ENCODE measurements around the gene ACVR2B. TPM values are rescaled to one million over a fixed set of nuclear protein-coding genes. Genes with fewer than 3 reads are reported as not detected.

ACVR2B gene
- total and polyA plus RNA-seq, 2 experiments from 2014 or later = 27.9 to 98.7 TPM

DNA sequence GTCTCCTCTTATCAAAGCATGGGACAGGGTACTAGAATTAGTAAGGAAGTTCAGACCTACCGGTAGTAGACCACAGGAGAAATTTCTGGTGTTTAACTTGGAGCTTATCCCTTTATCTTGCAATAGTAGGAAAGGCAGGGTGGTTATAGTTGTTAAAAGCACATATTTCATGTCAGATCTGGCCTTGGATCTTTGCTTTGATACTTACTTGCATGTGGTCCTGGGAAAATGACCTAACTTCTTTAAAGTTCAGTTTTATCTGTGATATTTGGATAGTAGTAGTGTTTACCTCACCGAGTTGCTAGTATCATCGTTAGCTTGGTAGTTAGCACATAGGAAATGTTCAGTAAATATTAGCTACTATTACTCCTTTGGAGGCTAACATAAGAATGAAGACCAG, 57.9 kb downstream of the ACVR2B start:
- Mint-ChIP-seq H3K27ac (no peak overlapping the region), H3K4me1 (no peaks in the 10 kb centered on the region), H3K36me3 (ENCODE audit: low read depth) (peaks cover 21% of the 10 kb centered on the region), H3K27me3 (ENCODE audit: insufficient read depth, low read depth, poor library complexity) (no peaks in the 10 kb centered on the region), H3K9me3 (no peaks in the 10 kb centered on the region), H3K4me3 (no peak overlapping the region)
- Histone ChIP-seq H3K9me2 (ENCODE audit: insufficient read depth) (no peaks in the 10 kb centered on the region), H3K4me2 (no peak overlapping the region), H3K4me3 (no peak overlapping the region), H3K27ac (ENCODE audit: low read depth) (no peak overlapping the region), H3K36me3 (ENCODE audit: insufficient read depth) (0 out of 2 replicates have a peak, but pooled peaks cover 6% of the 10 kb centered on the region), H4K20me1 (replicated peaks; ENCODE audit: insufficient read depth) (peaks cover 5% of the 10 kb centered on the region; the same call in 1 of the 2 replicates), H3K4me1 (ENCODE audit: insufficient read depth) (no peaks in the 10 kb centered on the region), H3F3A (replicated peaks; ENCODE audit: low read depth) (no peaks in the 10 kb centered on the region), H3K27me3 (ENCODE audit: insufficient read depth) (no peaks in the 10 kb centered on the region), H3K79me2 (replicated peaks; ENCODE audit: insufficient read depth) (no peaks in the 10 kb centered on the region), H2AFZ (no peak overlapping the region)
- no peak for TF ChIP-seq REST (IDR thresholded peaks at IDR 0.05; ENCODE audit: unreplicated experiment)
- TF ChIP-seq EZH2phosphoT487 (IDR thresholded peaks at IDR 0.05; ENCODE audit: unreplicated experiment) = no peak
- TF ChIP-seq, protein P1, sequence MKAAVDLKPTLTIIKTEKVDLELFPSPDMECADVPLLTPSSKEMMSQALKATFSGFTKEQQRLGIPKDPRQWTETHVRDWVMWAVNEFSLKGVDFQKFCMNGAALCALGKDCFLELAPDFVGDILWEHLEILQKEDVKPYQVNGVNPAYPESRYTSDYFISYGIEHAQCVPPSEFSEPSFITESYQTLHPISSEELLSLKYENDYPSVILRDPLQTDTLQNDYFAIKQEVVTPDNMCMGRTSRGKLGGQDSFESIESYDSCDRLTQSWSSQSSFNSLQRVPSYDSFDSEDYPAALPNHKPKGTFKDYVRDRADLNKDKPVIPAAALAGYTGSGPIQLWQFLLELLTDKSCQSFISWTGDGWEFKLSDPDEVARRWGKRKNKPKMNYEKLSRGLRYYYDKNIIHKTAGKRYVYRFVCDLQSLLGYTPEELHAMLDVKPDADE (IDR thresholded peaks at IDR 0.05) = no peak
- no peak for TF ChIP-seq JUNB (IDR thresholded peaks at IDR 0.05; ENCODE audit: unreplicated experiment)
- TF ChIP-seq EZH2 (IDR thresholded peaks at IDR 0.05; ENCODE audit: low read depth, unreplicated experiment) = no peak
- TF ChIP-seq ZNF114 (CRISPR knock-in tag; IDR thresholded peaks at IDR 0.05) = no peak
- TF ChIP-seq STAT1 (IDR thresholded peaks at IDR 0.05; ENCODE audit: unreplicated experiment) = no peak
- DNase-seq (ENCODE audit: low spot score) (no peak), ATAC-seq (no peak)

DNA sequence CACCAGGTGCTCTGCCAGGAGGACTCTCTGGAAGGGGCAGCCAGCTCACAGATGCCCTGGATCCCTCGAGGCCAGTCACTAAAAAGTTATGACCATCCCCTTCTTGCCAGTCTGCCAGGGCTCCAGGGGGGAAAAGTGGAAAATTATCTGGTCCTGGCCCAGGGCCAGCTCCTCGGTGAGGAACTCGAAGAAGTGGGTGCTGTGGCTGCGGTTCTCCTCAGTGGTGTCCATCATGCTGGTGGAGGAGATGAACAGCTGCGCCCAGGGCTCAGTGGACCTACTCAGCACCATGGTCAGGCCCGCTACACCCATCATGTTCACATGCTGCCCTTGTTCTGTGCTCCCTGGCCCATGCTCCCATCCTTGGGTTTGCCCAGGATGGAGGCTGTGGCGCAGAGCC, 61.7 kb downstream of the ACVR2B start:
- Histone ChIP-seq H4K20me1 (replicated peaks; ENCODE audit: insufficient read depth) (peaks cover 5% of the 10 kb centered on the region; the same call in 1 of the 2 replicates), H2AFZ (no peak overlapping the region), H3K79me2 (replicated peaks; ENCODE audit: insufficient read depth) (no peaks in the 10 kb centered on the region), H3K4me3 (no peak overlapping the region), H3K4me1 (ENCODE audit: insufficient read depth) (peaks cover 20% of the 10 kb centered on the region), H3K9me2 (ENCODE audit: insufficient read depth) (no peaks in the 10 kb centered on the region), H3F3A (replicated peaks; ENCODE audit: low read depth) (no peaks in the 10 kb centered on the region), H3K4me2 (no peak overlapping the region), H3K27me3 (ENCODE audit: insufficient read depth) (no peaks in the 10 kb centered on the region), H3K27ac (ENCODE audit: low read depth) (no peak overlapping the region), H3K36me3 (ENCODE audit: insufficient read depth) (no peaks in the 10 kb centered on the region)
- DNase-seq (ENCODE audit: low spot score) (no peak), ATAC-seq (no peak)
- H3K36me3 Mint-ChIP-seq (ENCODE audit: low read depth) = peaks cover 12% of the 10 kb centered on the region
- no peaks in the 10 kb centered on the region for H3K27me3 Mint-ChIP-seq (ENCODE audit: insufficient read depth, low read depth, poor library complexity)
- H3K27ac Mint-ChIP-seq = no peak overlapping the region
- no peaks in the 10 kb centered on the region for H3K9me3 Mint-ChIP-seq
- TF ChIP-seq CREB1 (CRISPR knock-in tag; IDR thresholded peaks at IDR 0.05; ENCODE audit: low read depth) = no peak
- TF ChIP-seq, protein P1 (IDR thresholded peaks at IDR 0.05) = no peak
- TF ChIP-seq EZH2 (IDR thresholded peaks at IDR 0.05; ENCODE audit: low read depth, unreplicated experiment) = no peak
- TF ChIP-seq JUNB (IDR thresholded peaks at IDR 0.05; ENCODE audit: unreplicated experiment) = no peak
- TF ChIP-seq ZNF114 (CRISPR knock-in tag; IDR thresholded peaks at IDR 0.05) = no peak
- TF ChIP-seq STAT1 (IDR thresholded peaks at IDR 0.05; ENCODE audit: unreplicated experiment) = no peak
- no peak for TF ChIP-seq NANOG (IDR thresholded peaks at IDR 0.05; ENCODE audit: borderline replicate concordance)
- no peak for TF ChIP-seq REST (IDR thresholded peaks at IDR 0.05; ENCODE audit: unreplicated experiment)
- TF ChIP-seq EZH2phosphoT487 (IDR thresholded peaks at IDR 0.05; ENCODE audit: unreplicated experiment) = no peak
- TF ChIP-seq ZNF331 (CRISPR knock-in tag; IDR thresholded peaks at IDR 0.05; ENCODE audit: low read depth) = no peak
- no peak for TF ChIP-seq CTCF (conservative IDR thresholded peaks at IDR 0.05; ENCODE audit: low read depth in 2 of 2)
- H3K4me1 Mint-ChIP-seq = peaks cover 22% of the 10 kb centered on the region
- H3K4me3 Mint-ChIP-seq = no peak overlapping the region
